Measurements from ENCODE around the gene TEX2.

- TF ChIP-seq EZH2 (IDR thresholded peaks at IDR 0.05; ENCODE audit: borderline replicate concordance, insufficient read depth, low read depth, low read length, poor library complexity, severe bottlenecking), result no peak
- no peak for TF ChIP-seq CTCF (IDR thresholded peaks at IDR 0.05)
These were observed 109.3 kb downstream of the TEX2 start for GRCh38 chr17:64153565-64154312.
